HG03095 (cell line): ENCODE data around the gene SEMA4C.
"Not testable (repeated sequence)": the region's sequence is repeated elsewhere in the genome, so short reads cannot be mapped to it uniquely, and the experiment has no call there.

Source experiments
- ATAC-seq: cut with Tn5 transposase; IDR thresholded peaks from one replicate; pipeline ENCODE4 v1.9.1; 2021; ENCODE audit warnings: moderate library complexity; ENCODE audit not compliant: unreplicated experiment

The SEMA4C gene

GRCh38 chr2:96867756-96868554 lies 1.9 kb downstream of the SEMA4C start:
- ATAC-seq: no peak

- ATAC-seq: no peak
These were observed 2.7 kb downstream of the SEMA4C start for GRCh38 chr2:96866986-96867755.

GRCh38 chr2:96866586-96866985 lies 3.3 kb downstream of the SEMA4C start:
- no peak for ATAC-seq

GRCh38 chr2:96866149-96866548 lies 3.7 kb downstream of the SEMA4C start:
- ATAC-seq: no peak

GRCh38 chr2:96865654-96866053 lies 4.2 kb downstream of the SEMA4C start:
- ATAC-seq: no peak

- ATAC-seq: no peak
These were observed 5.4 kb downstream of the SEMA4C start for GRCh38 chr2:96864343-96865091.

- no peak for ATAC-seq
These were observed 6.1 kb downstream of the SEMA4C start for GRCh38 chr2:96863575-96864342.

- ATAC-seq: not testable (repeated sequence)
These were observed 6.8 kb downstream of the SEMA4C start for GRCh38 chr2:96863056-96863455.

- ATAC-seq: no peak
These were observed 8.8 kb downstream of the SEMA4C start for GRCh38 chr2:96861074-96861473.

- ATAC-seq: no peak
These were observed 9.5 kb downstream of the SEMA4C start for GRCh38 chr2:96860065-96861029.

- ATAC-seq: no peak
These were observed 10.2 kb downstream of the SEMA4C start for GRCh38 chr2:96859681-96860064.

GRCh38 chr2:96859099-96859649 lies 10.7 kb downstream of the SEMA4C start:
- no peak for ATAC-seq

GRCh38 chr2:96857667-96858372 lies 12.1 kb downstream of the SEMA4C start, which contains the start of gene ANKRD39:
Gene ANKRD39, minus strand, starts transcription at chr2:96858016. Its CDS starts 29 bp downstream, at chr2:96857987.
- peak; percentile 89 for ATAC-seq

- ATAC-seq: peak; percentile 20
These were observed 12.9 kb downstream of the SEMA4C start for GRCh38 chr2:96856776-96857666.

GRCh38 chr2:96853321-96853720 lies 16.6 kb downstream of the SEMA4C start:
- ATAC-seq: no peak

- ATAC-seq: no peak
These were observed 17.2 kb downstream of the SEMA4C start for GRCh38 chr2:96852667-96853066.

GRCh38 chr2:96848264-96848663 lies 21.6 kb downstream of the SEMA4C start:
- ATAC-seq: no peak

GRCh38 chr2:96847586-96847985 lies 22.3 kb downstream of the SEMA4C start:
- ATAC-seq: no peak
